Esophagus mucosa (tissue), 1 donor: ENCODE results near the gene SLX4IP. TPM values are rescaled to one million over a fixed set of nuclear protein-coding genes. Genes with fewer than 3 reads are reported as not detected.
"Not testable (repeated sequence)": the region's sequence is repeated elsewhere in the genome, so short reads cannot be mapped to it uniquely, and the experiment has no call there.

Source experiments
- ATAC-seq: fragments of 200-7000 bp; cut with Tn5 transposase; one replicate; pipeline ENCODE4 v1.9.1; 2020
- total RNA-seq: library from RNA; stranded (reverse); gene quantifications from one replicate; pipeline ENCODE4 v1.2.4, GENCODE V29; 2023
- donor health status: DM: yes; HTN: yes; CAD: no.

The SLX4IP gene
- total RNA-seq, 1 donor from 2014 or later, result 5.3 TPM

DNA sequence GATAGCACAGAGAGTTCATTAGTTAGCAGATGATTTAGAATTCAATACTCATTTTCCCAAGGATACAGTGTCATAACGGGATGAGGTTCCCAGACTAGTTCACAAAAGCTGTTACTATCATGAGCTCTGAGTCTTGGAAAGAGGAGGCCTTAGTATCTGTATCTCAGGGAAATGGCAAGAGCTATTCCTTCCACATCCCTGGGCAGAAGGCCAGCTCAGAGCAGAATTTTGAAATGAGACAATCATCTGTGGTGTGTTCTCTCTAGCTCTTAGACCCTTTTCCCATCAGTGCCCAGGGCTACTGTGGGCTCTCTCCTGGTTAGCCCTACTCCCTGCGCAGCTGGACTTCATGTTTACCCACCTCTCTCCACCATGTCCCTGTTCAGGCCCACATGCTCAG is 174.2 kb downstream of the SLX4IP start:
- ATAC-seq, result no peak

DNA sequence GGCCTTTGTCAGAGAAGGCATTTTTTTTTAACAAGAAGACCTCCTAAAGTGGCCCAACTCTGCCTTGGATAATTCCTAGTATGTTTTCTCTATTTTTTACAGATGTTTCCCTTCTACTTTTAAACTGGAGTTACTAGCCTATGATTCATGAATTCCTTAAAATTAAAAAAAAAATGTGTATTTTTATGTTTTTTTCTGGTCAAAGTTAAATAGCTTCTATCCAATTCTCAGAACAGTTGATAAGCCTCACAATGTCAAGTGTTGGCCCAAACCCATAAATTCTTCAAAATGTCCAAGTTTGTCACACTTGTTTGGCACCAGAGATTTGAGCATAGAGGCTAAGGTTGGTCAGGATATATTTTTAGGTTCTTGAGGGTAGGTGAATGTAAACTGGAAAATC is 174.7 kb downstream of the SLX4IP start:
- ATAC-seq, result no peak

DNA sequence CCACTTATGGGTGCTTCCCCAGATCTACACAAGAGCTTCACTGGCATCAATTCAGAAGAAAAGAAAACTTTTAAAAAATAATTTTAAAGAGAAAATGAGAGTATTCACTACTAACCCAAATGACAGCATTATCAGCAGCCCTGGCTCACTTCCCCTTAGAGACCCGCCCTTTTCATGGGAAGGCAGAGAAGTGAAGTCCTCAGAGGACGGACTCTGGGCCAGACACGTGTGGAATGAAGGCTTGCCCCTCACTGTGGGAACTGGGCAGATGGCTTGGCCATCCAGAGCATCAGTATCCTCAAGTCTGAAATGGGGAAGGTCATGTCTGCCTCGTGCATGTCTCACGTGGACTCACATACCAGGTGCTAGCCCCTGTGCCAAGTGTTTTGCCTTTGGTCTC is 175.1 kb downstream of the SLX4IP start:
- ATAC-seq, result no peak

DNA sequence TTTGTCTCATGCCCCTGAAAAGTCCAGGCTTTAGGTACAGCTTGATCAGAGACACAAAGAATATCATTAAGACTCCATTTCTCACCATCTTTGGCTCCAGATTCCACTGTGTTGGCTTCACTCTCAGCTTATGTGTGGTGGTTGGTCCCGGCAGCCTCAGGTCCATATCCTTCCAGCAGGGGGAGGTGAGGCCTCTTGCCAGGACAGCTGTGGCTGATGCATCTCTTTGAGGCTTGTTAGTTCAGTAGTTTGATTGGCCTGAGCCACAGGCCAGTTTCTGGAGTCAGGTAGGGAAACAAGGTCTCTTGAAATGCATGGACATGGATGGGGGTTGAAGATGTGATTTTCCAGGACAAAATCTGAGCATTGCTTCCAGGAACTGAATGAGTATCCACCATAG is 176.3 kb downstream of the SLX4IP start:
- ATAC-seq, result peak; percentile 80

DNA sequence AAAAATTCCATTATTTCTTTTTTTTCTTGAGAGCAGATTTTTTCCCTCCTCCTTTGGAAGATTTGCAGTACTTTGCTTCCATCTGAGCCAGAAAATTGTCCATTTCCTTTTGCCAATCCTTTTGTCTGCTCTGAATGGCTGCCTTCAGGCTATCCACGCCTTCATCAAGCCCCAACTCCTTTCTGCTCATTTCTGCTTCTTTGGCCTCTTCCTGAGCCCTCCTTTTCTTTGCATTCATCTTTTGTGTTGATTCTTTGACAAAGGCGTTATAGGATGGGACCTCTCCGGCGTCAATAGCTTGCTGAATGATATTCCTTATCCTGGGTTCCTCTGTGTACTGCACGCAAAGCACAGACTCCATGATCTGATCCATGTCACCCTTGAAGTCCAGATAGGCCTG is 178.3 kb downstream of the SLX4IP start:
- ATAC-seq, result not testable (repeated sequence)

DNA sequence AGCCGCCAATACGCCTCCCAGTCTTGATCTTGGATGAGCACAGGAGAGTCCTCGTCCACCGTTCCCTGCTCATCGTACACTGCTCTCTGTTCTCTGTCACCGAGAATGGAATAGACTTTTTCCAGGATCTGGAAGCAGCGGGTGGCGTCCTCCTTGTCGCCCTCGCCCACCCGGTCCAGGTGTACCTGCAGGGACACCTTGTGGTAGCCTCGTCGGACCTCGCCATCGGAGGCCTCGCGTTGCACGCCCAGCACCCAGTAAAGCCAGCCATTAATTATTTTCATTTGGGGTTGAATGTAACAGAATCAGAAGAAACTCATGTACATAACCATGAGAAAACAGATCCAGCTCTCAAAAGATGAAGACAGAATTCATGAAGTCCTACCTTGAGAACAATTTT is 178.8 kb downstream of the SLX4IP start:
- no peak for ATAC-seq

DNA sequence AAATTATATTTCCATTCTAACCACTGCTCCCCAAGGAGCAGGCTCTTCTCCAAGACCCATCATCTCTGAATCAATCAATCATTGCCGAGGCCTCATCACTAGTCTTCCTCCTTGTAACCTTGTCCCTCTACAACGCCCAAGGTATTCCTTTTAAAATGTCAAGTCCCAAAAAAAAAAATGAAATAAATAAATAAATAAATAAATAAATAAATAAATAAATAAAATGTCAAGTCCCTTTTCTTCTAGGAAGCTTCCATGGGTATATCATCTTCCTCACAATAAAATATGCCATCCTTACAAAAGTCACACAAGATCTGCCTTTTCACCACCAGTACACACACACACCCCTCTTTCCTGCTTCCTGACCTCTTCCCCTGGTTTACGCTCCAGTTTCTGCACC is 181.1 kb downstream of the SLX4IP start:
- no peak for ATAC-seq

DNA sequence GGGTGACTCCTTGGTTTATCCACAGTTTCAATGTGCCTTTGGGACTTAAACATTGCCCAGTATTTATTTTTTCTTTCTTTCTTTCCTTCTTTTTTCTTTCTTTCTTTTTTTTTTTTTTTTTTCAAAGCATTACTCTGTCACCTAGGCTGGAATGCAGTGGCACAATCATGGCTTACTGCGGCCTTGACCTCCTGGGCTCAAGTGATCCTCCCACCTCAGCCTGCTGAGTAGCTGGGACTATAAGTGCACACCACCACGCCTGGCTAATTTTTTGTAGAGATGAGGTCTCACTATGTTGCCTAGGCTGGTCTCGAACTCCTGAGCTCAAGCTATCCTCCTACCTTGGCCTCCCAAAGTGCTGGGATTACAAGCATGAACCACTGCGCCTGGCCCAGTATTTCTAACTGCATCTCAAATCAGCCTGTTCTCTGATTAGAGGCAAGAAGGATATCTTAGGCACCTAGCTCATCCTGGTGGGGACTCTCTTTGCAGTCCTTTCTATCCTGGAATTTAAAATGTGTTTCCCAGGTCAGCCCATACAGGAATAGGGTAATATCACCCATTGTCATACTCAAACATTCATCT is 182.5 kb downstream of the SLX4IP start:
- not testable (repeated sequence) for ATAC-seq

DNA sequence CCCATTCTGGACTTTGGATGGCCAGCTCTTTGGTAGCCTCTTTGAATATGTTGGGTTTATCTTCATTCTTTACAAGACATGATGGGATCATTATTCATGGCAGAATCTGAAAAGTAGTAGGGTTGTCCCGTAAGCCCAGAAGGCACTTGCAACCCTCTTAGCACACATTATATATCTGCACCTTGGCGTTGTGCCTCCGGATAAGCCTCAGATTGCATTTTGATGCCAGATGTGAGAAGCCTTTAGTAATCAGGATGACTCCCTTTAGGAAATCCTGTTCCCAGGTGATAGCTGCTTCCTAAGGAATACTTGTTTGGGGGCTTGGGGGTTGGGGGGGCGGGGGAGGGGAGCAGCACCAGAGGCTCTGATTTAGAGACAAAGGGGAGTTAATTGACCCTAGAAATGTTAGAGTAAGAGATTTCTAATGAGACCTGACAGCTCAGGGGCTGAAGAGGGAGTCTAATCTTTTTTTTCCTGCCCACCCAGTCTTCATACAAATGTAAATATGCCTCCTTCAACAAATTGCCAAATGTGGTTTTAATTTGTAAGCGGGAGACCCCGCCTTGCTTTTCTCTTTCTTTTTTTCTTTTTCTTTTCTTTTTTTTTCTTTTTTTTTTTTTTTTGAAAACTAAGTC is 183.6 kb downstream of the SLX4IP start:
- ATAC-seq, result peak; percentile 23

DNA sequence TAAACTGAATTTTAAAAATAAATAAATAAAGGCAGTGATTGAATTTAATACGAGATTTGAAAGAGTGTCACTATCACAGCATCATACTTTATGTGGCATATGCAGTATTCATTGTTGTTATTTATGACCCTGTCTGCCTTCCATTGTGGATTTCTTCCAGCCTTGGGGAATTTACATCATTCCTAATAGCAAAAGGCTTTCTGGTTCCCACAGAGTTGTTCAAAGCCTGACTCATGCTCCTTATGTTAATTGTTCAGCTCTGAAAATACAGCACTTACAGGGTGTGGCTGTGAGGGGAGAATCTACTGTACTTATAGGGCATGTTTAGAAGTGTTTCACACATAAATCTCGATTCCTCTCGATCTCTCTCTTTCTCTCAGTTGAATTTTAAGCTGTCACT is 184.3 kb downstream of the SLX4IP start:
- peak; percentile 91 for ATAC-seq

DNA sequence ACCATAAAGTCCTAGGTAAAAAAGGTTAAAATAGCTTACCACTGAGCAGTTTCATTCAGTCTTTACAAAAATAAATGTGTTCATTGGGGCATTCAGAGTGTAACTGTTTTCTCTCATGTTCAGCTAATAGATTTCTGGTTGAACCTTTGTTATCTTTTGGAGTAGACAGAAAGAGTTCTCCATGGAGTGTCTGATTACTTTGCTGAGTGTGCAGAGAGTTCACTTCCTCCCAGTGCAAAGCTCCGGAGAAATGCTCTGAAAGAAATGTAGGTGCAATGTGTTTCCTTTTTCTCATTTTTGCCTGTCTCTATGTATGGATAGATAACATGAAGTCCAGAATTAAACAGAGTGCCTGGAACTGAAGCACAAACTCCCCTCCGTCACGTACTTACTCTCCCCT is 186.0 kb downstream of the SLX4IP start:
- ATAC-seq, result no peak

DNA sequence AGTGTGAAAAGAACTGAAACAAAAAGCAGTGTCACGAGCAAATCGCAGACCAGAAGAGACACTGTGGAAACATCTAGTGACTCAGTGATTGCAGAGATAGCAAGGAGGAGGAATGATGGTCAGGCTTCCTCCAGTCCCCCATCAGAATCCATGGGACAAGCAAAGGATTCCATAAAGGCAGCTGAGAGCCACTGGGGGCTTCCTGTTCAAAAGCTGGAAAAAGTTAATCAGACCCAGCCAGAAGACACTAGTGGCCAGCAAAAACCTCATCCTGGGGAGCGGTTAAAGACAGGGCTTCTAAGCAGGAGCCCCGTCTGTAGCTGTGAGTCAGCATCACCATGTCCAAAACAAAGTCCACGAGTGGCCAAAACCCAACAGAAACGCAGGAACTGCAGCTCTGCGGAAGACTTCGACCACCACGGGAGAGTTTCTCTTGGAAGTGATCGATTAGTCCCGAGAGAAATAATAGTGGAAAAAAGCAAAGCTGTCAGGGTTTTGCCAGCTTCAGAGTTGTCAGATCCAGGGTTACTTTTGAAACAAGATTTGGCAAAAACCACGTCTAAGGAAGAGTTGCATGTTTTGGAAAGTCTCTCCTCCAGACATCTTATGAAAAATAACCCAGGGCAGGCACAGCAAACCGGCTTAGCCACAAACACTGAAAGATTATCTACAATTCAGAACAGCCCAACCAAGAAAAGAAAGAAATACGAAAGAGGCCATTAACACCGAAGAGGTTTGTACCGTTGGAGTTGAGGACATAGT is 187.7 kb downstream of the SLX4IP start:
- no peak for ATAC-seq

DNA sequence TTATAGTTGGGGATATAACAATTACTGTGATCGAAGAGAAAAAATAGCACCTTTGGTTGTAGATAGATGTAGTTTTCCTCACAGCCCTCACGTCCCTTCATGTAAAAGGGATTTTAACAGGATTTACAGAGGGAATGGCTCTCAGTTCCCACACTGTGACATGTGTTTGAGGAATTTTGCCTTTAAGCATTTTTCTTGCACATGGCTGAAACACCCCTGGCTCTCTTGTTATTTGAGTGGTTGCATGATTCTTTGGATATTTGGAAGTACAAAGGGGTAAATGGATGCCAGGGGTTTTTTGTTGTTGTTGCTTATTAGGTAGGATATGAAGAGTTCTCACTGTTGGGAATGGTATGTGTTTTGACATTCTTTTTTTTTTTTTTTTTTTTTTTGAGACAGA is 190.5 kb downstream of the SLX4IP start:
- ATAC-seq, result no peak

DNA sequence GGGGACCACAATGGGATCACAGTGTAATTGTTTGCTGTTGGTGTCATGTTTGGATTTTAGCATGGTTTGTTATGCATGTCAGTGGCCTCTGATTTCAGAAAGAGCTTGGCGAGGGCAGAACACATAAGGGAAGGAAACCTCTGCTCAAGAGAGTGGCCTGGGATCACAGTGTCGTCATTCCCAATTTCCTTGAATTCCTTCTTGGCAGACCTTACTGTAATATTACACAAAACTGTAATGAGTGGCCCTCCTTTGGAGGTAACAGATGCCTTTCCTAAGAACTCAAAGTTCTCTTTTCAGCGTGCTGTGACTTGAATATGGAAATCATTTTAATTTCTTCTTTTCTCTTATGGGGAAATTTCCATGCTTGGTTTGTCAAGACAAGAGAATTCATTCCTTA is 191.8 kb downstream of the SLX4IP start:
- peak; percentile 37 for ATAC-seq

DNA sequence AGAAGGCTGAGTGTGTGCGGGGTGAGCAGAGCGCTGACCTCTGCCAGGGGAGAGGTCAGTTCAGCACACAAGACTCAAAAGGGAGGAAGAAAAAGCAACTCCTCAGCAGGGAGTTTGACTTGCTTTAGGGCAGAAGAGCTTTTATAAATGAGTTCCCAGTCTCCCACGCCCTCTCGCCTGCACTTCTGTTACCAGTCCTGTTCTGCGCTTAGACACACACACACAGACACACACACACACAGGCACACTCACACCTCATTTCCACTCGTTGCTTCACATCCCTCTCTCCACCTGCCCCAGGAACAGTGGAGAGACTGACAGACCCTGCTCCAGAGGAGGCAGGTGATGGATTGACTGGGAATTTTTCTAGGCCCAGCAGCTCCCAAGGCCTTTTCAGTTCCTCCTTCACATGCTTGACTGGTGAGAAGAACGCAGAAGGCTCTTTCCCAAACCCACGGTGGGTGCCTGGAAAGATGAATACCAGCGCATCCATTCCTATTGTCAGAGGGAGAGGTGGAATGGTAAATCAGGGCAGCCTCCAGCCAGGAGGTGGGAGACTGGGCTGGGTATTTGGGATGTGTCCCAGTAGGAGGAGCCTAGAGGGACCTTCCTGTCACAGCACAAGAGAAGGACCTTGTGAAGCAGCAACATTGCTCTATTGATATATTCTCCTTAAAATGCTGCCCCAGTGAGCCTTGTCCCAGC is 195.0 kb downstream of the SLX4IP start:
- peak; percentile 51 for ATAC-seq

DNA sequence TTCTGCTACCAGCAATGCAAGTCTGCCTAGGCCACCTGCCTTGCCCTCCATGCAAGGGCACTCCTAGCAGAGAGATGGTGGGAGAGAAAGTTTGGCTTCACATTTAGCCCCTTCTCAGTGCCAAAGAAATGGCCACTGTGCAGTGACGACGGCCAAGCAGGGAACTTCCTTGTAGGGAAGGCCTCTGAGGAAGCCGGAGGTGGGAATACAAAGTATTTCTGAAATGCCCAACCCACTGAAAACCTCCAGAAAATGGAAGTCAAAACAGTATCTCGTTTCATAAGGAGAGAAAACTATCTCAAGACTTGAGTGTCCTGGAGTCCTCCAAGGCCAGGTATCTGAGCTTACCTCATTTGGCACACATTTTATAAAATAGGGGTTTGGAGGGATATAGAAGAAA is 196.0 kb downstream of the SLX4IP start:
- ATAC-seq, result no peak

DNA sequence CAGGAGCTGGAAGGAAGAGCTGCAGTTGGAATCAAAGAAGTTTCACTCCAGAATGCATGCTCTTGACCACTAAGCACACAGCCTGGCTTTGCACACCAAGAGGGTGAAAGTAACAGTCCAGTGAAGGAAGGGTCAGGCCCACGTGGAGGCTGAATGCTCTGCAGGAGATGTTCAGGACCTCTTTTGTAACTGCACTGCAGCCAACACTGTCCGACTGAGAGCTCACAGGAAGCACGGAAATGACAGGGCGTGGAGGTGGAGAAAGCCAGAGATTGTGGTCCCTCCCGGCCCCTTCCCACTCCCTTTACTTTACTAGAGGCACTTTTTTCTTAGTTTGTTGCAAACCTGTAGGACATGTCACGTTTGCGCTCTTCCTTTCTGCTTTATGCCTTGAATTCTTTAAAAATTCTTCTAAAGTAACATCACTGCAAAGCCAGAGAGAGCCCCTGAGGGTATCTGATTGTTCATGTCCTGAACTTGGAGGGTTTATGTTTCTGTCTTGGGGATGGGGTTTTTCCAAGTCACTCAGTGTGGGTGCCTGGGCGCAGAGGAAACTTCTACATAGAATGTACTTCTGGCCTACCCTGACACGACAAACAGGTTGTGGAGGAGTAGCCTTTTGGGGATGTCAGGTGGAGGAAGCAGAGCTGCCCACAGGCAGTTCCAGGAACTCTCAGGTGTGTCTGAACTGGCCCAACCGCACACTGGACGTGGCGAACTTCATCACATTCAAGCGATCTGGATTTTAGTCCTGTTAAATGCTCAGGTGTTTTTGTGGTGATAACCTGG is 197.8 kb downstream of the SLX4IP start:
- peak; percentile 60 for ATAC-seq

DNA sequence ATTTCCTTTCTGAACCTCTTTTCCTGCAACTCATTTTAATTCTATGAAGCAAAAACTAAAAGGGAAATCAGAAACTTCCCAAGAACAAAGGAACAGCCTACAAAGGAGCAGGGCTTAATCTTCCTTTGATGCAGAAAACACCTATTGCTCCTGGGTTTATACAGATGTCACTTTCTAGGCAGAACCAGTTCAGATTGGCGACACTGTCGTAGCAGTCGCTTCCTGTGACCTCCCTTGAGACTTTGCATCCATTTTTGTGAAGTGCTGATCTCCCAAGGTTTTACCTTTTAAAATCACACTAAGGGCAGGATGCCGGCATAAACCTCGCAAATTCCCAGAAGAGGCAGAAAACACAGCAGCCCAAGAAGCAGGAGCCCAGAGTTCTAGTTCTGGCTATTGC is 198.6 kb downstream of the SLX4IP start:
- no peak for ATAC-seq

DNA sequence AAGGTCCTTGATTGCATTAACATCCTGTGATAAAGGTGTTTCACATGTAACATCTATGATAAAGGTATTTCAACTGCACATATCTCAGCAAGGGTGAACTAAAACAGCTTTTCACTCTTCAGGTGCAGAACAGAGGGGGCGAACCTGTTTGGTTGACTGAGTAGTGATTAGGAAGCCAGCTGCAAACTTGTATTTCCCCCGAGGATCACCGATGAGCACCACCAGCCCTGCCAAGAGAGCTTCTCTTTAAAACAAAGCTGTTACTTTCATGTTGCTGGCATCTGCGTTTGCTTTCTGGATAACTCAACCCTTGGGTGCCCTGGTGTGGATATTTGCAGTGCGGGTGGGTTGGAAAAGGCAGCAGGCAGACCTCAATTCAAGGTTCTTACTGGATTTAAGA is 199.1 kb downstream of the SLX4IP start:
- ATAC-seq, result no peak

DNA sequence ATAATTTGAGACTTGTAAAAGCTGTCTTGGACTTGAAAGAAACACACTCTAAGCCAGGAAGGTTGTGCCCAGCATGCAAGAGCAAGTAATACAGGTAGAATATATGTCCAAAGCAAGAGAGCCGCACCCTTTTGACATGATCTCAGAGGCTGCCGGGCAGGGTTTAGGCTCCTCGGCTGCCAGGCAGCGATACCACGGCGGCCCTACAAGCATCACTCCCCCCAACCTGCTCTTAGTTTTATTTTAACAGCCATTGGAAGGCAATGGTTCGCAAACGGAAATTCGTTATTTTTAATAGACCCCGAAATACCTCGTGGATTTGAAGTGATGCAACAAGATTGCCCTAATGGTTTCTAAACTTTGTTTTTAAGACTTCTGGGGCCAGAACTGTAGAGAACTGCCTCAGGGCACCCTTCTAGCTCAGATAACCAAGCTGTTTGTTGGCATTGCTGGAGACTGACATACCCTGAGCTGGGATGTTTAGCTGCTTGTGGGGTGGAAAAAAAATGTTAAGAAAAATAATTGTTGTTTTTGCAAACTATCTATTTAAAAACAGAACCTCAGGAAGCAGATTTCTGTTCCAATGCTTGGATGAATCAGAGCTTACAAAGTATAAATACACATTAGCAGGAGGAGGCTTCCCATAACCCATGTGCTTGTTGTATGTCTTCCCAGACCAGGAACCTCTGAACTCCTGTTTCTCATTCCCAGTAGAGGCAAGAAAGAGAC is 199.7 kb downstream of the SLX4IP start:
- peak; percentile 73 for ATAC-seq

DNA sequence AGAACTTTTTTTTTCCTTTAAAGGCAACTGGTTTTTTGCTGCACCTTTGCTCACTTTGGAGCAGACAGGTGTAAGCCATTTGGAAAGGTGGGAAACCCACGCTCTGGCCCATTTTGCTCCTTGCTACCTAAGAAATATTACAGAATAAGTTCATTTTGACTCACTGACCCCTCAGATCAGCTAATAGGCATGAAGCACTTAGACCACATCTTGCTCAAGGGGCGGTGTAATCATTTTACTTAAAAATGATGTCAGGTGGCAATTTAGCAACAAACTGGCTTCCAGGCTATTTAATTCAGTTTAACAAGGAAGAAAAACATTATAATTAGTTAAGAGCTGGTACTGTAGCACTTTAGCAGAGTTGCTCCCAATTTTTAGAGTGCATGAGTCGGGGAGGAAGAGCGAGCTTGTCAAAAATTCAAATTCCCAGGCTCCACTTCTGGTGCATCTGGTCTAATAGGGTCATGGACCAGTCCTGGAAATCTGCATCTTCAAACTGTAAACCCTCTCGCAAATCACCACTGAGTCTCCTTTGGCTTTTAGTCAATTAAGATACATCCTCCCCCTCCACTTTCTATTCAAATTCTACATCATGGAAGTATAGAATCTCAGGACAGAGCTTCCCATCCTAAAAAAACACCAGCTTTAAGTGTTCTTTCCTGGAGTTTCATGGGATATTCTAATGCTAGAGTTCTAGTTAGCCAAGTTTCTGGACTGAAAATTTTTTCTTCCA is 200.5 kb downstream of the SLX4IP start:
- no peak for ATAC-seq
